ENCODE measurements around the gene PANX2.

DNA sequence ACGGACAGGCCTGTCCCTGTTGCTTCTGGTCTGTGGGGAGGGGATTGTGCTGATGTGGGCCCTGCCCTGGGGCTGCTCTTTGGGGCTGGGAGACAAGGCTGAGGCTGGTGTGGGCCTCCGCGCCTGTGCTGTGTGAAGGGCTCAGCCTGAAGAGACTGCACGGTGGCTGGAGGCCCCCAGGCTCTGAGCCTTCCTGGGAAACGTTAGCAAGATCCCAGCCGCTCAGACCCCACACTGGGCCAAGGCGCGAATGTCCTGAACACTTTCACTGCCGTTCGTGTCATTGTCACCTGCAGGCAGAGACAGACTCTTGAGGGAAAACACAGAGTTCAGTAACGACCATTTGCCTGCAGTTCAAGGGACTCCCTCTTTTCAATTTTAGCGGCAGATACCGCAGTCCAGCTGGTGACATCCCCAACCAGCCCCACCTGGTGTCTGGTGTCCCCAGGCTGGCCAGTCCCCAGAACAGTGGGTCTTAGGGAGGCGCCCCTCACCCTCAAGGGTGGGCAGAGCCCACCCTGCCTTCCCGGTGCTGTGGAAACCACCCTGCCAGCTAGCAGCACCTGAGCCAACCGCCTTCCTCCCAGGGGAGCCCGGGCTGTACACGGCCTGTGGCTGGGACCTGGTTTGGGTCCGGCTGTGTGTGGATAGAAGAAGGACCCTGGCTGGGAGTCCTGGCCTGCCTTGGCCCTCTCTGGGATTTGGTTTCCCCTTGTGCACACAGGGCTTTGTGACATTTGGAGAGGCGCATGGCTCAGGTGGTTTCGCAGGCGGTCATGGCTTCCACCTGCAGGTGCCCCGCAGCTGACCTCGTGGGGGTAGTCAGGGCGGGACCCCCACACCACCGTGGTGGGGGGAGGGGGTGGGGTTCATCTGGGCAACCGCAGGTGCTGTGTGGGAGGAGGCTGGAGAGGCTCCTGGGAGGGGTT lies 5.7 kb downstream of the PANX2 start:
- TF ChIP-seq POLR2A (IDR thresholded peaks at IDR 0.05; ENCODE audit: low read length) (no peak), GATA1 (IDR thresholded peaks at IDR 0.05; ENCODE audit: low read depth, low read length) (no peak)

All from erythroblast (primary cell).